Upper lobe of right lung (tissue), 1 donor: ENCODE results near the gene THBS4. TPM values are rescaled to one million over a fixed set of nuclear protein-coding genes. Genes with fewer than 3 reads are reported as not detected.

Source experiments
- ATAC-seq: fragments of 200-7000 bp; cut with Tn5 transposase; one replicate; pipeline ENCODE4 v1.9.1; 2020; ENCODE audit warnings: mild to moderate bottlenecking, moderate library complexity
- DNase-seq: peaks from one replicate; pipeline ENCODE4 v3.0.0-alpha.2; 2020
- H3K27ac ChIP-seq: fragments of 200-600 bp; one replicate; pipeline ENCODE4 v1.8.0; 2022
- H3K27me3 ChIP-seq: fragments of 200-600 bp; one replicate; pipeline ENCODE4 v1.8.0; 2022; ENCODE audit warnings: mild to moderate bottlenecking
- H3K36me3 ChIP-seq: fragments of 200-600 bp; one replicate; pipeline ENCODE4 v1.8.0; 2022
- H3K4me1 ChIP-seq: fragments of 200-600 bp; one replicate; pipeline ENCODE4 v1.8.0; 2022
- H3K4me3 ChIP-seq: fragments of 200-600 bp; one replicate; pipeline ENCODE4 v1.8.0; 2022; ENCODE audit warnings: mild to moderate bottlenecking
- H3K9me3 ChIP-seq: fragments of 200-600 bp; one replicate; pipeline ENCODE4 v1.8.0; 2022
- intact Hi-C: fragments of 100-400 bp; cut with DNase I; formaldehyde crosslinking; loops from one replicate; pipeline ENCODE4 v1.11.0; 2022
- long read RNA-seq: library from polyadenylated mRNA; unstranded; transcript quantifications from one replicate; pipeline ENCODE4 v2.0.0, GENCODE V29; 2021
- total RNA-seq: library from RNA; stranded (reverse); fragmentation: NEBNext Ultra II Directional; extraction: Animal tissue kit (Norgen Biotek cat#: 25700); gene quantifications from one replicate; pipeline ENCODE4 v1.2.1, GENCODE V29; 2021
- TF ChIP-seq, protein P1 (sequence below): fragments of 200-600 bp; IDR thresholded peaks from one replicate; pipeline ENCODE4 v1.8.0; 2022; ENCODE audit warnings: antibody characterized with exemption
- donor health status: DM: no; HTN: yes; CAD: no; lungs with severe emphysema.

THBS4 gene
- total RNA-seq, result 1.2 TPM
- long read RNA-seq, partial matches to known transcripts, result 0 of 4 reads
- long read RNA-seq, other reads (novel, unspliced or antisense), result 3 of 4 reads

DNA sequence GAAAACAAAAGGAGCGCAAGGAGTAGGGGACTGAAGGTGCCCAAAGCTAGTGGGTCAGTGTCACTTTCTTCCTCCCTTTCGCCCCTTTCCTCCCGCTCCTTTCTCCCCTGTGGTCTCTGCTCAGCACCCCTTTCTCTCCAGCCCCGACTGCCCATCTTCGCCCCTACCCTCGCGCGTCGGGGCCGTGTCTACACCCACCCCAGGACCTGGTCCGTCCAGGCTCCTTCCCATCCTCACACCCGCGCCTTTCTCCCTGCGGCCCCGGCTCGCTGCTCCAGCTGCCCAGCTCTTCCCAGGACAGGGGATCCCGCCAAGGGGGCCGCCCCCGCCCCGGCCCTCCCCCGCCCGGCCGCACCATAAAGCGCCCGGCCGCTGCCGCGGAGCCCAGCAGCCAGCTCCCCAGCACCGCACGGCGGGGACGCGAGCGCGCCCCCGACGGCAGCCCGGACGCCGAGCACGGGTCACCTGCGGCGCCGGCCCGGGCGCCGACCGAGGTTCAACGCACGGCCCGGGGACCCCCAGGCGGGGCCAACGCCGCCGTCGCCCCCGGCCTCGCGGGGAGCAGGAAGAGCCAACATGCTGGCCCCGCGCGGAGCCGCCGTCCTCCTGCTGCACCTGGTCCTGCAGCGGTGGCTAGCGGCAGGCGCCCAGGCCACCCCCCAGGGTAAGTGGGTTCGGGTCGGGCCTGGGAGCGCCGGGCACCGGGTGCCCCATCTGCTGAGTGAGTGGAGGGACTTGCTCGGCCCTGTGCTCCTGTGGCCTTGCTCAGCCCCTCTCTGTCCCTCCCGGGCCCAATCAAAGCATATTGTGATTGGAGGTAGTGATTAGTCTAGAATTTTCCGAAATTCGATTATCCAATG, at the start of gene THBS4:
Gene THBS4 (plus strand): TSS at position 387 of the 860 bp plus-strand sequence. CDS start 190 bp downstream, at position 577.
- Histone ChIP-seq H3K4me1 (no peaks in the 10 kb centered on the region), H3K9me3 (no peaks in the 10 kb centered on the region), H3K27me3 (peaks cover 60% of the 10 kb centered on the region), H3K27ac (no peak within 1 kb of the TSS), H3K36me3 (no peaks in the 10 kb centered on the region), H3K4me3 (no peak within 1 kb of the TSS)
- intact Hi-C loops, result no loop called here
- TF ChIP-seq, protein P1, sequence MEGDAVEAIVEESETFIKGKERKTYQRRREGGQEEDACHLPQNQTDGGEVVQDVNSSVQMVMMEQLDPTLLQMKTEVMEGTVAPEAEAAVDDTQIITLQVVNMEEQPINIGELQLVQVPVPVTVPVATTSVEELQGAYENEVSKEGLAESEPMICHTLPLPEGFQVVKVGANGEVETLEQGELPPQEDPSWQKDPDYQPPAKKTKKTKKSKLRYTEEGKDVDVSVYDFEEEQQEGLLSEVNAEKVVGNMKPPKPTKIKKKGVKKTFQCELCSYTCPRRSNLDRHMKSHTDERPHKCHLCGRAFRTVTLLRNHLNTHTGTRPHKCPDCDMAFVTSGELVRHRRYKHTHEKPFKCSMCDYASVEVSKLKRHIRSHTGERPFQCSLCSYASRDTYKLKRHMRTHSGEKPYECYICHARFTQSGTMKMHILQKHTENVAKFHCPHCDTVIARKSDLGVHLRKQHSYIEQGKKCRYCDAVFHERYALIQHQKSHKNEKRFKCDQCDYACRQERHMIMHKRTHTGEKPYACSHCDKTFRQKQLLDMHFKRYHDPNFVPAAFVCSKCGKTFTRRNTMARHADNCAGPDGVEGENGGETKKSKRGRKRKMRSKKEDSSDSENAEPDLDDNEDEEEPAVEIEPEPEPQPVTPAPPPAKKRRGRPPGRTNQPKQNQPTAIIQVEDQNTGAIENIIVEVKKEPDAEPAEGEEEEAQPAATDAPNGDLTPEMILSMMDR, result no peak
- no peak for DNase-seq
- ATAC-seq, result peak; percentile 33

DNA sequence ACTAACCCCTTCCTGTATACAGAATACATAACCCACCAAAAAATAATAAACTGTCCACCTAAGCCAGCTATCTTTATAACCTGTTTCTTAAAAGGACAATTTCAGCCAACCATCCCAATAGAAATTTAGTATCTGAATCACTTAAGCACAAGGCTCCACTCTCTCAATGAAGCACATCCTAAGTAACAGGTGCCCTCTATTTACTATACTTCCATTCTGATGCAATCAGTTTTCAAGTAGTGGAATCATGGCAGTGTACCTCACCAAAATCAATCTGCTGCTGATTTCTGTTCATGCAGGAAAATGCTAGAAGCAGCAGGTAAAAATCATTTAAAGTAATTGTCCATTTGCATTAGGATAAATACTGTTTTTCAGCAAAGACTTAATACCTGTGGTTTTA, 48.9 kb upstream of the THBS4 start:
- intact Hi-C loops, result no loop called here
- TF ChIP-seq, protein P1, result no peak
- no peaks in the 10 kb centered on the region for H3K27me3 ChIP-seq

DNA sequence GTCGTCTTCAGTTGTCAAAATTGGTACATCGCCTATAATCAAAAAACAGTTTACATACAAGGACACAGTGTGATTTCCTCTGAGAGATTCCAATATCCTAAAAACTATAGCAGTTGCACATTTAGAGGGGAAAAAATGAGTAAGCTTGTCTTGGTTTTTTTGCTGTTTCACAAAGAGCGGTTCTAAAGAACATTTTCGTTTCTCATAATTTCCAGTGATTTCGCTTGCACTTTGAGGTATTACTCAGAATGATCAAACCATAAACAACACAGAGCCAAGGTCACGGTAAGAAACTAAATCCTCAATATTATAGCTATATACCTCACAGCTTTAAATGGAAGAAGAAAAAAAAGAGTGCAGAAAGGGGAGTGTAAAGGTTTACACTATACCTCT, 44.9 kb upstream of the THBS4 start:
- ATAC-seq (no peak), DNase-seq (no peak)
- peaks cover 3% of the 10 kb centered on the region for H3K4me1 ChIP-seq
- H3K9me3 ChIP-seq, result no peaks in the 10 kb centered on the region
- peak overlapping the region; percentile 74 for H3K27ac ChIP-seq
- H3K36me3 ChIP-seq, result peaks cover 34% of the 10 kb centered on the region
- intact Hi-C loops, result no loop called here
- H3K27me3 ChIP-seq, result no peaks in the 10 kb centered on the region
- H3K4me3 ChIP-seq, result peak overlapping the region; percentile 84
- TF ChIP-seq, protein P1, result no peak

More for the DNA sequence above, 48.9 kb upstream of the THBS4 start:
- no peak overlapping the region for H3K27ac ChIP-seq
- H3K4me1 ChIP-seq, result no peaks in the 10 kb centered on the region
- H3K9me3 ChIP-seq, result no peaks in the 10 kb centered on the region
- H3K36me3 ChIP-seq, result peaks cover 65% of the 10 kb centered on the region
- ATAC-seq (no peak), DNase-seq (no peak)
- no peak overlapping the region for H3K4me3 ChIP-seq

DNA sequence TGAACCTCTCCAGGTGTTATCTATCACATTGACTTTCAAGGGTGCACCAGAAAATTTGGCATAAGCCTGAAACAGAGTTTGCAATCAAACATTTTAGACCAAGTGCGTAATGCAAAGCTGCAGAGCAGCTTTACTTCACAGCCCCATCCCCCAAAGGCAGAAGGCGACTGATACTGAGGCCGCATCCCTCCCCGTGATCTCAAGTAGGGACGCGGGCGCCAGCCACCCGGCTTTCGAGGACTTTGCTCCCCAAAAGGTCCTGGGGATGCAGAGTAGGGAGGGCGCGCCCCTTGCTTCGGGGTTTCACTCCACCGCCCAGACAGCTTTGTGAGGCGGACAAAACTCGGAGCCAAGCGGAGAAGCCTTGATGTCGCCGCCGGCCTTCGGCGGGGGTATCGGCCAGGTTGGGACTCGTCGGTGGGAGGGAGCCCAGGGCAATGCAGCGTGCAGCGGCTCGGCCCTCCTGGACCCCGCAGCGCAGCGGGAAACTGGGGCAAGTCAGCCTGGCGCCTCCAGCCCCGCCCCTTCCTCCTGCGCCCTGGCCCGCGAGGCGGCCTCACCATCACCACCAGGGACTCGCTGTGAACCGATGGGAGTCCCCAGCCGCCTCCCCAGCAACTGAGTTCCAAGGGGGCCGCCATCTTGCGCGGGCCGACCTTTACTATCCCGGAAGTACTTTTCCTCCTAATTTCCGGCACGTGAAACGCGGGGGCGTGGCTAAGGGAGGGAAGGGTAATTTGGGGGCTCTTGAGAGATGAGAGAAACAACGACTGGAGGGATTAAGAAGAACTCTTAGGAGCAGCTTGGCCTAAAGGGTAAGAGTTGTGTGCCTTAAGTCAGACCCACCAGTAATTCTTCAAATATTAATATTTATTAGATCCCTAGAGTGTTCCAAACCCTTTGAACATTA, 44.3 kb upstream of the THBS4 start, which contains the start of gene MTX3:
Gene MTX3 (minus strand): TSS at position 665 of the 910 bp plus-strand sequence. CDS start 24 bp downstream, at position 641.
- peak; percentile 98 for ATAC-seq
- Histone ChIP-seq H3K36me3 (peaks cover 31% of the 10 kb centered on the region), H3K4me3 (peak within 1 kb of the TSS; percentile 84), H3K27ac (peak within 1 kb of the TSS; percentile 74), H3K27me3 (no peaks in the 10 kb centered on the region), H3K9me3 (no peaks in the 10 kb centered on the region), H3K4me1 (peaks cover 3% of the 10 kb centered on the region)
- intact Hi-C loops, result no loop called here
- peak; percentile 93 for DNase-seq
- TF ChIP-seq, protein P1, result no peak

DNA sequence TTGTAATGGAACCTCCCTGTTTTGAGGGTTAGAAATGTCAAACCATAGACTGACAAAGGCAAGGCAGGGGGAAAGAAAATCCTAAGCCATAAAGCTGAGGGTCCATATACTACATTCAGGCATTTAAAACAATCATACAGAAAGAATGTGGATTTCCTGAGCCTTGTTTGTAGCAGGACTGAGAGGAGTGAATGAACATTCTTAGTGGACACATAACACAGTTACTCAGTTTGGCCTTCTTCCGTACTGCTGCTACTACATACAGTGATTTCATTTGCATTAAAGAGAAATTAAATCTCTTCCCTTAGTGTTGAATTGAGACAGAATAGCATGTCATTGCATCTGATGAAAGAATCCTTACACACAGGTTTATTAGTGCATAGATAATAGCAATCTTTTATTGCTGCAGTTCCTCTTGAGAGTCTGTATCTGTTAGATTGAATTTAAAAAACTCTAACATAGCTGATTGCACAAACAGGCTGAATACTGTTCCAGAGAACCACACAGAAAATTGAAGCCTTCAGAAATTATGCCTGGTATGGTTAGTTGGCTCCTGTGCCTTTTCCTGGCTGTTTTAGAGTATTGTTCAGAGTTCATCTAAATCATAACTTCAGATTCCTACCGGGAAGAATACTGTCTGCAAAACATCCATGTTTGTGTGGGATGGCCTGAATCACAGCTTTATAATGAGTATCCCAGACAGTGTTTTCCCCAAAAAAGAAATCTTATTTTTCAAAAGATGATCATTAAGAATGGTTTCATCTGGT, 42.1 kb upstream of the THBS4 start:
- TF ChIP-seq, protein P1, result no peak

More for the DNA sequence above, 42.1 kb upstream of the THBS4 start:
- Histone ChIP-seq H3K9me3 (no peaks in the 10 kb centered on the region), H3K4me3 (no peak overlapping the region), H3K36me3 (peaks cover 10% of the 10 kb centered on the region), H3K27ac (no peak overlapping the region), H3K27me3 (no peaks in the 10 kb centered on the region), H3K4me1 (peaks cover 3% of the 10 kb centered on the region)
- ATAC-seq (no peak), DNase-seq (no peak)
- intact Hi-C loops, result no loop called here
